Measurements from ENCODE around the gene COL7A1. TPM values are rescaled to one million over a fixed set of nuclear protein-coding genes. Genes with fewer than 3 reads are reported as not detected.
A peak's percentile ranks its signal among the peaks of the same experiment; 100 is the strongest.

The COL7A1 gene
- total RNA-seq, 1 experiment from 2014 or later: 40.0 TPM

DNA sequence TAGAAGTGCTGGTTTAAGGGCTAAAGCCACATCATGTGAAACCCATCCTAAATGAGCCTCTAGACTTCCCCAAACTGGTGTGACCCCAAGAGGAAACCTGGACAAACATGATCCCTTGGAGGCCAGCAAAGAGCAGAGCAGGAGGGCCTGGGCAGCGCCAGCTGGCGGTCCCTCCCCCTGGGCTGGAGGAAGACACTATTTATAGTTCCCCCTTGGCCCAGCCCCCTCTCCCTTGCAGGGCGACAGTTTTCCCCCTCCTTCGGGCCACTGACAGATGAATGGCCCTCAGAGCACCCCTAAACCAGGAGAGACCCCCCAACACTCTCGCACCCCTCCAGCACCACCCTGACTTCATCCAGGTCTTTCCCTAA, 34.5 kb downstream of the COL7A1 start:
- TF ChIP-seq, protein P1, sequence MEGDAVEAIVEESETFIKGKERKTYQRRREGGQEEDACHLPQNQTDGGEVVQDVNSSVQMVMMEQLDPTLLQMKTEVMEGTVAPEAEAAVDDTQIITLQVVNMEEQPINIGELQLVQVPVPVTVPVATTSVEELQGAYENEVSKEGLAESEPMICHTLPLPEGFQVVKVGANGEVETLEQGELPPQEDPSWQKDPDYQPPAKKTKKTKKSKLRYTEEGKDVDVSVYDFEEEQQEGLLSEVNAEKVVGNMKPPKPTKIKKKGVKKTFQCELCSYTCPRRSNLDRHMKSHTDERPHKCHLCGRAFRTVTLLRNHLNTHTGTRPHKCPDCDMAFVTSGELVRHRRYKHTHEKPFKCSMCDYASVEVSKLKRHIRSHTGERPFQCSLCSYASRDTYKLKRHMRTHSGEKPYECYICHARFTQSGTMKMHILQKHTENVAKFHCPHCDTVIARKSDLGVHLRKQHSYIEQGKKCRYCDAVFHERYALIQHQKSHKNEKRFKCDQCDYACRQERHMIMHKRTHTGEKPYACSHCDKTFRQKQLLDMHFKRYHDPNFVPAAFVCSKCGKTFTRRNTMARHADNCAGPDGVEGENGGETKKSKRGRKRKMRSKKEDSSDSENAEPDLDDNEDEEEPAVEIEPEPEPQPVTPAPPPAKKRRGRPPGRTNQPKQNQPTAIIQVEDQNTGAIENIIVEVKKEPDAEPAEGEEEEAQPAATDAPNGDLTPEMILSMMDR (IDR thresholded peaks at IDR 0.05): no peak
- TF ChIP-seq, protein P2, sequence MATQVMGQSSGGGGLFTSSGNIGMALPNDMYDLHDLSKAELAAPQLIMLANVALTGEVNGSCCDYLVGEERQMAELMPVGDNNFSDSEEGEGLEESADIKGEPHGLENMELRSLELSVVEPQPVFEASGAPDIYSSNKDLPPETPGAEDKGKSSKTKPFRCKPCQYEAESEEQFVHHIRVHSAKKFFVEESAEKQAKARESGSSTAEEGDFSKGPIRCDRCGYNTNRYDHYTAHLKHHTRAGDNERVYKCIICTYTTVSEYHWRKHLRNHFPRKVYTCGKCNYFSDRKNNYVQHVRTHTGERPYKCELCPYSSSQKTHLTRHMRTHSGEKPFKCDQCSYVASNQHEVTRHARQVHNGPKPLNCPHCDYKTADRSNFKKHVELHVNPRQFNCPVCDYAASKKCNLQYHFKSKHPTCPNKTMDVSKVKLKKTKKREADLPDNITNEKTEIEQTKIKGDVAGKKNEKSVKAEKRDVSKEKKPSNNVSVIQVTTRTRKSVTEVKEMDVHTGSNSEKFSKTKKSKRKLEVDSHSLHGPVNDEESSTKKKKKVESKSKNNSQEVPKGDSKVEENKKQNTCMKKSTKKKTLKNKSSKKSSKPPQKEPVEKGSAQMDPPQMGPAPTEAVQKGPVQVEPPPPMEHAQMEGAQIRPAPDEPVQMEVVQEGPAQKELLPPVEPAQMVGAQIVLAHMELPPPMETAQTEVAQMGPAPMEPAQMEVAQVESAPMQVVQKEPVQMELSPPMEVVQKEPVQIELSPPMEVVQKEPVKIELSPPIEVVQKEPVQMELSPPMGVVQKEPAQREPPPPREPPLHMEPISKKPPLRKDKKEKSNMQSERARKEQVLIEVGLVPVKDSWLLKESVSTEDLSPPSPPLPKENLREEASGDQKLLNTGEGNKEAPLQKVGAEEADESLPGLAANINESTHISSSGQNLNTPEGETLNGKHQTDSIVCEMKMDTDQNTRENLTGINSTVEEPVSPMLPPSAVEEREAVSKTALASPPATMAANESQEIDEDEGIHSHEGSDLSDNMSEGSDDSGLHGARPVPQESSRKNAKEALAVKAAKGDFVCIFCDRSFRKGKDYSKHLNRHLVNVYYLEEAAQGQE (IDR thresholded peaks at IDR 0.05; ENCODE audit: insufficient read depth in 1 of 2, low read depth in 2 of 2, low read length in 1 of 2): no peak
- no peak for TF ChIP-seq TCF7L2 (IDR thresholded peaks at IDR 0.05; ENCODE audit: low read depth, low read length)
- TF ChIP-seq SIN3A (IDR thresholded peaks at IDR 0.05; ENCODE audit: borderline replicate concordance, insufficient read depth, low read depth, low read length): no peak
- TF ChIP-seq POLR2AphosphoS5 (IDR thresholded peaks at IDR 0.05; ENCODE audit: low read depth, low read length): no peak
- no TSS peak for BruUV-seq (replicated peaks)
- Histone ChIP-seq H3K9me3 (ENCODE audit: control insufficient read depth, insufficient read depth, low read depth, low read length) (no peaks in the 10 kb centered on the region), H3K27me3 (ENCODE audit: control insufficient read depth, insufficient read depth, low read length) (no peaks in the 10 kb centered on the region), H3K27ac (ENCODE audit: low read length) (no peak overlapping the region), H3K36me3 (ENCODE audit: control insufficient read depth, insufficient read depth, low read length) (no peaks in the 10 kb centered on the region), H3K4me1 (ENCODE audit: control insufficient read depth, insufficient read depth, low read length) (peaks cover 8% of the 10 kb centered on the region), H3K4me3 (ENCODE audit: low read depth in 2 of 2, low read length in 2 of 2) (no peak overlapping the region)
- POLR2A ChIA-PET: interaction anchor here (0.6 kb wide), 1 partner anchor 21 kb away, joined by 6 read pairs; no protein-coding TSS in a partner anchor
- no peak for DNase-seq (ENCODE audit: low read depth, low spot score)
- no peak for ATAC-seq
- intact Hi-C loops (cut with micrococcal nuclease; ENCODE audit: unreplicated experiment): no loop called here
- in situ Hi-C loops (cut with HindIII; ENCODE audit: low pct_unique_long_range_greater_than_20kb, low sequenced_read_pairs): no loop called here
- CTCF ChIA-PET: interaction anchor here (0.6 kb wide), 1 partner anchor 170 kb away, joined by 6 read pairs; no protein-coding TSS in a partner anchor

DNA sequence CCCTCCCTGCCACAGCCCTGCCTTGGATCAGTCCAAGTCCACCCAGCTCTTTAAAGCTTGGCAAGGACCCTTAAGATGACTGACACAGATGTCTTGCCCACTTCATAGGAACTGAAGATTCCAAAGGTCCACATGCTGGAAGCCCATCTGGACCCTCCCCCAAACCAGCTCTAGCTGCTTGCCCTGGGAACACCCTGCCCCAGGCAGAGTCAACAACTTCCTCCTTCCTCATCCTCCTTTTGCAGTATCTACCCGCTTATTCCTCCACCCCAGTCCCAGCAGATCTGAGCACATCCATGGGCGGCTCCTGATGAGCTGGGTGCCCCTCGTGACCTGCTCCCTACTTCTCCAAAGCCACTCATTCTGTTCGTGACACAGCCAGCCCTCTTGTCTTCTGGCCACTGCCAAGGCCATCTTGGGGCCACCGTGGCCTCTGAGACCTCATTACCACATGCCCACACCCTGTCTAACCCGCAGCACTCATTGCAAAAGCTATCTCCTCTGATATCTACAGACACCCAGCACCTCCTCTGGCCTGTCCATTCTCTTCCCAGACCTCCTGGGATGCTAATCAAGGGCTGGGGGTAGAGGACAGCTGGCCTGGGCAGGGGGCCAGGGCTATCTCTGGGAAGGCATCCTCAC, 36.5 kb downstream of the COL7A1 start:
- Histone ChIP-seq H3K9me3 (ENCODE audit: control insufficient read depth, insufficient read depth, low read depth, low read length) (no peaks in the 10 kb centered on the region), H3K27ac (ENCODE audit: low read length) (no peak overlapping the region), H3K27me3 (ENCODE audit: control insufficient read depth, insufficient read depth, low read length) (no peaks in the 10 kb centered on the region), H3K4me3 (ENCODE audit: low read depth in 2 of 2, low read length in 2 of 2) (no peak overlapping the region), H3K36me3 (ENCODE audit: control insufficient read depth, insufficient read depth, low read length) (no peaks in the 10 kb centered on the region), H3K4me1 (ENCODE audit: control insufficient read depth, insufficient read depth, low read length) (peaks cover 3% of the 10 kb centered on the region; the same call in 1 of the 2 replicates)
- DNase-seq (ENCODE audit: low read depth, low spot score): no peak
- CTCF ChIA-PET: interaction anchor here (0.9 kb wide), 1 partner anchor 112 kb away, joined by 4 read pairs; the partner anchor contains the start of gene ATRIP
- intact Hi-C loops (cut with micrococcal nuclease; ENCODE audit: unreplicated experiment): no loop called here
- no peak for TF ChIP-seq SIN3A (IDR thresholded peaks at IDR 0.05; ENCODE audit: borderline replicate concordance, insufficient read depth, low read depth, low read length)
- TF ChIP-seq TCF7L2 (IDR thresholded peaks at IDR 0.05; ENCODE audit: low read depth, low read length): no peak
- TF ChIP-seq, protein P1 (IDR thresholded peaks at IDR 0.05): peak; percentile 59; the same call in 1 of the 2 replicates
- TF ChIP-seq, protein P2 (IDR thresholded peaks at IDR 0.05; ENCODE audit: insufficient read depth in 1 of 2, low read depth in 2 of 2, low read length in 1 of 2): no peak
- BruUV-seq (replicated peaks): no TSS peak
- no peak for ATAC-seq
- in situ Hi-C loops (cut with HindIII; ENCODE audit: low pct_unique_long_range_greater_than_20kb, low sequenced_read_pairs): no loop called here
- POLR2A ChIA-PET: interaction anchor here (0.6 kb wide), 1 partner anchor 65 kb away, joined by 3 read pairs; no protein-coding TSS in a partner anchor
